ENCODE data around the gene SORT1.
"Not testable (repeated sequence)": the region's sequence is repeated elsewhere in the genome, so short reads cannot be mapped to it uniquely, and the experiment has no call there.

The SORT1 gene

GRCh38 chr1:109293026-109293425 lies 104.7 kb downstream of the SORT1 start:
- H3K9ac ChIP-seq (ENCODE audit: low read length): no peak overlapping the region
- peaks cover under 1% of the 10 kb centered on the region for H3K4me1 ChIP-seq (ENCODE audit: control insufficient read depth, insufficient read depth, low read length)
- H3K4me3 ChIP-seq (ENCODE audit: low read length): no peak overlapping the region
- H3K36me3 ChIP-seq (ENCODE audit: control insufficient read depth, insufficient read depth, low read length, severe bottlenecking): no peaks in the 10 kb centered on the region
- H3K27me3 ChIP-seq (replicated peaks; ENCODE audit: control insufficient read depth, insufficient read depth, low read length): no peaks in the 10 kb centered on the region
- H3K9me3 ChIP-seq (ENCODE audit: control insufficient read depth, low read length): no peaks in the 10 kb centered on the region
- DNase-seq (ENCODE audit: low read depth): no peak

GRCh38 chr1:109292364-109292763 lies 105.4 kb downstream of the SORT1 start:
- Histone ChIP-seq H3K9ac (ENCODE audit: low read length) (no peak overlapping the region), H3K4me3 (ENCODE audit: low read length) (no peak overlapping the region), H3K9me3 (ENCODE audit: control insufficient read depth, low read length) (no peaks in the 10 kb centered on the region), H3K4me1 (ENCODE audit: control insufficient read depth, insufficient read depth, low read length) (no peaks in the 10 kb centered on the region), H3K27me3 (replicated peaks; ENCODE audit: control insufficient read depth, insufficient read depth, low read length) (no peaks in the 10 kb centered on the region), H3K36me3 (ENCODE audit: control insufficient read depth, insufficient read depth, low read length, severe bottlenecking) (no peaks in the 10 kb centered on the region)
- DNase-seq (ENCODE audit: low read depth): no peak

- Histone ChIP-seq H3K9ac (ENCODE audit: low read length) (no peak overlapping the region), H3K36me3 (ENCODE audit: control insufficient read depth, insufficient read depth, low read length, severe bottlenecking) (no peaks in the 10 kb centered on the region), H3K4me3 (ENCODE audit: low read length) (no peak overlapping the region), H3K9me3 (ENCODE audit: control insufficient read depth, low read length) (no peaks in the 10 kb centered on the region), H3K4me1 (ENCODE audit: control insufficient read depth, insufficient read depth, low read length) (no peaks in the 10 kb centered on the region), H3K27me3 (replicated peaks; ENCODE audit: control insufficient read depth, insufficient read depth, low read length) (no peaks in the 10 kb centered on the region)
- DNase-seq (ENCODE audit: low read depth): no peak
Observed at GRCh38 chr1:109290998-109291397, 106.7 kb downstream of the SORT1 start.

- Histone ChIP-seq H3K36me3 (ENCODE audit: control insufficient read depth, insufficient read depth, low read length, severe bottlenecking) (no peaks in the 10 kb centered on the region), H3K9ac (ENCODE audit: low read length) (no peak overlapping the region), H3K27me3 (replicated peaks; ENCODE audit: control insufficient read depth, insufficient read depth, low read length) (no peaks in the 10 kb centered on the region), H3K9me3 (ENCODE audit: control insufficient read depth, low read length) (no peaks in the 10 kb centered on the region), H3K4me1 (ENCODE audit: control insufficient read depth, insufficient read depth, low read length) (no peaks in the 10 kb centered on the region), H3K4me3 (ENCODE audit: low read length) (no peak overlapping the region)
- no peak for DNase-seq (ENCODE audit: low read depth)
Observed at GRCh38 chr1:109290137-109290536, 107.6 kb downstream of the SORT1 start.

DNA sequence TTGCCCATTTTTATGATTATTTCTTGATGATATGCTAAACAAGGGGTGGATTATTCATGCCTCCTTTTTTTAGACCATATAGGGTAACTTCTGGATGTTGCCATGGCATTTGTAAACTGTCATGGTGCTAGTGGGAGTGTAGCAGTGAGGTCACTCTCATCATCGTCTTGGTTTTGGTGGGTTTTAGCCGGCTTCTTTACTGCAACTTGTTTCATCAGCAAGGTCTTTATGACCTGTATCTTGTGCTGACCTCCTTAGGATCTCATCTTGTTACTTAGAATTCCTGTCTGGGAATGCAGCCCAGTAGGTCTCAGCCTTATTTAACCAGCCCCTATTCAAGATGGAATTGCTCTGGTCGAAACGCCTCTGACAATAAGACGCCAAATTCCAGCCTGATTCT lies 111.0 kb downstream of the SORT1 start:
- peaks cover 11% of the 10 kb centered on the region for H3K4me1 ChIP-seq (ENCODE audit: control insufficient read depth, insufficient read depth, low read length)
- not testable (repeated sequence) for H3K36me3 ChIP-seq (ENCODE audit: control insufficient read depth, insufficient read depth, low read length, severe bottlenecking); DNase-seq (ENCODE audit: low read depth); H3K27me3 ChIP-seq (replicated peaks; ENCODE audit: control insufficient read depth, insufficient read depth, low read length); H3K4me3 ChIP-seq (ENCODE audit: low read length); H3K9me3 ChIP-seq (ENCODE audit: control insufficient read depth, low read length); H3K9ac ChIP-seq (ENCODE audit: low read length)

DNA sequence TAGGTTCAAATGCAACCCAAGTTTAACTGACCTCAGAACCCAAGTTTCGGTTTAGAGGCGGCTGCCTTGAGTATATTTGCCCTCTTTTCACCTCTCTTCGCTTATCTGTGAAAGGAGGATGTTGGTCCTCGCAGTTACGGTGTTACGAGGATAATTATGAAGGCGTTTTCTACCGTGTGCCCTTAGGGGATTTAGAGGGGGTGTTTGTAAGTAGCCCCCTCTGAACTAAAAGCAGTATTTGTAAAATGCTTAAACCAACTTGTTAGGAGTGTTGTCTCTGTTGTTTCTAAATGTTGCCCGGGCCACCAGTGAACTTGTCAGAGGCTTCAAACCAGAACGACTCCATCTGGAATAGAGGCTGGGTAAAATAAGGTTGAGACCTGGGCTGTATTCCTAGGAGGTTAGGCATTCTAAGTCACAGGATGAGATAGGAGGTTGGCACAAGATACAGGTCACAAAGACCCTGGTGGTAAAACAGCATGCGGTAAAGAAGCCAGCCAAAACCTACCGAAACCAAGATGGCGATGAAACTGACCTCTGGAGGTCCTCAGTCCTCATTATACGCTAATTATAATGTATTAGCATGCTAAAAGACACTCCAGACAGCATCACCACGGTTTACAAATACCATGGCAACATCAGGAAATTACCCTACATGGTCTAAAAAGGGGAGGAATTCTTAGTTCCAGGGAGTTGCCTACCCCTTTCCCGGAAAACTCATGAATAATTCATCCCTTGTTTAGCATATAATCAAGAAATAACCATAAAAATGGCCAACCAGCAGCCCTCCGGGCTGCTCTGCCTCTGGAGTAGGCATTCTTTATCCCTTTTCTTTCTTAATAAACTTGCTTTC lies 113.7 kb downstream of the SORT1 start:
- Histone ChIP-seq H3K9me3 (ENCODE audit: control insufficient read depth, low read length) (no peaks in the 10 kb centered on the region), H3K4me1 (ENCODE audit: control insufficient read depth, insufficient read depth, low read length) (peaks cover 16% of the 10 kb centered on the region), H3K27me3 (replicated peaks; ENCODE audit: control insufficient read depth, insufficient read depth, low read length) (no peaks in the 10 kb centered on the region), H3K36me3 (ENCODE audit: control insufficient read depth, insufficient read depth, low read length, severe bottlenecking) (no peaks in the 10 kb centered on the region), H3K9ac (ENCODE audit: low read length) (peak overlapping the region; percentile 88), H3K4me3 (ENCODE audit: low read length) (peak overlapping the region; percentile 85)
- DNase-seq (ENCODE audit: low read depth): no peak

GRCh38 chr1:109282952-109283747 lies 114.6 kb downstream of the SORT1 start, which contains the start of gene PSRC1:
Gene PSRC1, minus strand, starts transcription at chr1:109283145.
- Histone ChIP-seq H3K36me3 (ENCODE audit: control insufficient read depth, insufficient read depth, low read length, severe bottlenecking) (no peaks in the 10 kb centered on the region), H3K9me3 (ENCODE audit: control insufficient read depth, low read length) (no peaks in the 10 kb centered on the region), H3K9ac (ENCODE audit: low read length) (peak within 1 kb of the TSS; percentile 88), H3K4me3 (ENCODE audit: low read length) (peak within 1 kb of the TSS; percentile 85), H3K4me1 (ENCODE audit: control insufficient read depth, insufficient read depth, low read length) (peaks cover 16% of the 10 kb centered on the region), H3K27me3 (replicated peaks; ENCODE audit: control insufficient read depth, insufficient read depth, low read length) (no peaks in the 10 kb centered on the region)
- peak; percentile 99 for DNase-seq (ENCODE audit: low read depth)

- Histone ChIP-seq H3K36me3 (ENCODE audit: control insufficient read depth, insufficient read depth, low read length, severe bottlenecking) (no peaks in the 10 kb centered on the region), H3K9ac (ENCODE audit: low read length) (peak overlapping the region; percentile 88), H3K9me3 (ENCODE audit: control insufficient read depth, low read length) (no peaks in the 10 kb centered on the region), H3K4me1 (ENCODE audit: control insufficient read depth, insufficient read depth, low read length) (peaks cover 16% of the 10 kb centered on the region), H3K4me3 (ENCODE audit: low read length) (peak overlapping the region; percentile 85), H3K27me3 (replicated peaks; ENCODE audit: control insufficient read depth, insufficient read depth, low read length) (no peaks in the 10 kb centered on the region)
- no peak for DNase-seq (ENCODE audit: low read depth)
Observed at GRCh38 chr1:109282497-109282951, 115.2 kb downstream of the SORT1 start.

- peaks cover 19% of the 10 kb centered on the region for H3K4me1 ChIP-seq (ENCODE audit: control insufficient read depth, insufficient read depth, low read length)
- H3K4me3 ChIP-seq (ENCODE audit: low read length): peak overlapping the region; percentile 85
- H3K9me3 ChIP-seq (ENCODE audit: control insufficient read depth, low read length): no peaks in the 10 kb centered on the region
- H3K27me3 ChIP-seq (replicated peaks; ENCODE audit: control insufficient read depth, insufficient read depth, low read length): no peaks in the 10 kb centered on the region
- H3K9ac ChIP-seq (ENCODE audit: low read length): peak overlapping the region; percentile 88
- H3K36me3 ChIP-seq (ENCODE audit: control insufficient read depth, insufficient read depth, low read length, severe bottlenecking): no peaks in the 10 kb centered on the region
- DNase-seq (ENCODE audit: low read depth): peak; percentile 34
Observed at GRCh38 chr1:109281680-109282496, 115.8 kb downstream of the SORT1 start.

DNA sequence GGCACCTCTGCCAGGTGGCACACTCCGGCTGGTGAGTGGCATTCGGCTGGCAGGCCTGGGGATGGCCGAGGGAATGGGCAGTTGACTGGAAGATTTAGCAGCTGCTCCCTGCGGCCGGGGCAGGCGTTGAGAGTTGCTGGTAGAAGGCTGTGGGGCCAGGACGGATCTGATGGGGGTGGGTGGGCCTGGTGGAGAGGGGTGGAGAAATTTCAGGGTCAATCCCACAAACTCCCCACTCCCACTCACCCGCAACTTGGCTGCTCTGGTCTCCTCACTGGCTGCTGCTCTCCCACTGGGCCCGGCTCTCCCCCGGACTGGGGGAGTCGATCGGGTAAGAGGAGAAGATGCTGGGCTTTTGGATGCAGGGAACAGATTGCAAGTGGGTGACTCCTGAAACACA lies 116.9 kb downstream of the SORT1 start:
- DNase-seq (ENCODE audit: low read depth): no peak
- no peak overlapping the region for H3K4me3 ChIP-seq (ENCODE audit: low read length)
- no peak overlapping the region for H3K9ac ChIP-seq (ENCODE audit: low read length)
- H3K36me3 ChIP-seq (ENCODE audit: control insufficient read depth, insufficient read depth, low read length, severe bottlenecking): no peaks in the 10 kb centered on the region
- H3K4me1 ChIP-seq (ENCODE audit: control insufficient read depth, insufficient read depth, low read length): peaks cover 20% of the 10 kb centered on the region
- H3K9me3 ChIP-seq (ENCODE audit: control insufficient read depth, low read length): no peaks in the 10 kb centered on the region
- no peaks in the 10 kb centered on the region for H3K27me3 ChIP-seq (replicated peaks; ENCODE audit: control insufficient read depth, insufficient read depth, low read length)
